Heart left ventricle (tissue), 16 donors: Measurements from ENCODE around the gene GABBR2. TPM values are rescaled to one million over a fixed set of nuclear protein-coding genes. Genes with fewer than 3 reads are reported as not detected.

ENCODE experiments used
- ATAC-seq, 4 donors: fragments of 200-7000 bp; cut with Tn5 transposase; one replicate each; pipeline ENCODE4 v1.9.1; 2020 to 2022; ENCODE audit warnings: moderate library complexity in 4 of 4, mild to moderate bottlenecking in 3 of 4, moderate number of reproducible peaks in 1 of 4
- DNase-seq, 5 donors: peaks; one replicate each; pipeline ENCODE4 v3.0.0-alpha.2; 2020
- H3K27ac ChIP-seq, 12 donors: fragments of 200-600 bp; sonication (generic) in 4 of 12; one replicate each; pipeline versions ENCODE4 v1.5.0 to v1.8.0; 2016 to 2022; ENCODE audit warnings: mild to moderate bottlenecking in 2 of 12
- H3K27me3 ChIP-seq, 9 donors: fragments of 200-600 bp; sonication (generic) in 2 of 9; one replicate each; pipeline versions ENCODE4 v1.5.1 to v1.8.0; 2016 to 2022; ENCODE audit warnings: mild to moderate bottlenecking in 3 of 9
- H3K36me3 ChIP-seq, 9 donors: fragments of 200-600 bp; sonication (generic) in 2 of 9; one replicate each; pipeline versions ENCODE4 v1.5.0 to v1.8.0; 2018 to 2022; ENCODE audit warnings: mild to moderate bottlenecking in 2 of 9
- H3K4me1 ChIP-seq, 12 donors: fragments of 200-600 bp; sonication (generic) in 4 of 12; one replicate each; pipeline versions ENCODE4 v1.5.0 to v1.8.0; 2016 to 2022; ENCODE audit warnings: mild to moderate bottlenecking in 3 of 12
- H3K4me3 ChIP-seq, 12 donors: fragments of 200-600 bp; sonication (generic) in 4 of 12; one replicate each; pipeline versions ENCODE4 v1.5.0 to v1.8.0; 2017 to 2022; ENCODE audit warnings: mild to moderate bottlenecking in 9 of 12, moderate library complexity in 4 of 12
- H3K9me3 ChIP-seq, 12 donors: fragments of 200-600 bp; sonication (generic) in 4 of 12; one replicate each; pipeline versions ENCODE4 v1.5.0 to v1.8.0; 2016 to 2022; ENCODE audit warnings: mild to moderate bottlenecking in 1 of 12
- POLR2A ChIP-seq, 2 donors: fragments of 450-650 bp; IDR thresholded peaks; one replicate each; pipeline ENCODE4 v1.6.1; 2017; ENCODE audit warnings: antibody characterized with exemption in 2 of 2, mild to moderate bottlenecking in 2 of 2, moderate library complexity in 2 of 2
- WGBS, 4 donors: extraction: QIAGEN DNeasy Blood & Tissue Kit in 2 of 4; methylation state at CpG; one replicate each; pipeline versions ENCODE4 v1.1.5 to v1.1.7; 2013 to 2018; 5-methylcytosine and 5-hydroxymethylcytosine counted together
- intact Hi-C, 10 donors: fragments of 100-400 bp; cut with DNase I; formaldehyde crosslinking; loops; one replicate each; pipeline versions ENCODE4 v1.11.1 to v1.14.2; 2022
- polyA plus RNA-seq, 2 donors: library from polyadenylated mRNA; stranded (reverse); fragments of 200-250 nt; gene quantifications; one replicate each; pipeline ENCODE4 v1.2.3, GENCODE V29; 2013
- total RNA-seq, 9 donors: library from RNA; depleted of rRNA in 2 of 9; stranded (reverse); fragments of >200 nt in 2 of 9; fragmentation: NEBNext Ultra II Directional in 3 of 9; extraction: Animal tissue kit (Norgen Biotek cat#: 25700) in 3 of 9; gene quantifications; one replicate each; pipeline versions ENCODE4 v1.1.0 to v1.2.4, GENCODE V29; 2016 to 2023
- TF ChIP-seq, protein P1 (sequence below), 12 donors: fragments of 200-600 bp; sonication (generic) in 4 of 12; IDR thresholded peaks; one replicate each; pipeline versions ENCODE4 v1.5.0 to v1.8.0; 2018 to 2022; ENCODE audit warnings: antibody characterized with exemption in 12 of 12, mild to moderate bottlenecking in 5 of 12
- donor health status: ischemic (EF 13 %, LVEDD 7.1; RV severe dilation, severe dysfunction).
- donor health status: healthy with polysubstance abuse.
- donor health status: DM: no; HTN: yes; CAD: no.
- donor health status: DM: no; HTN: no; CAD: no.
- donor health status: ischemic (EF 25% LVEDD 6.9; RV normal size, moderate dysfunction).
- donor health status: ischemic (EF 25% LVEDD 5.7; RV mildly dilated, moderate dysfunction).
- donor health status: healthy.
- donor health status: DM: yes; HTN: yes; CAD: no.
- donor health status: ischemic (EF 35%, LVEDD 5.7; RV mildly dilated, moderate dysfunction).
- donor health status: nonischemic (EF 11% LVEDD 7.7; RV severe dilation, severe dysfunction).
- donor health status: DM: yes; HTN: yes; CAD: no.
- donor health status: PGD.
- donor health status: ischemic (EF 29% LVEDD 5.4; RV normal size, mild dysfunction).
- donor health status: nonischemic (EF 23%, LVEDD 6.1; RV moderate dilation, normal function).

The GABBR2 gene
- total and polyA plus RNA-seq, 11 donors: 0.11 to 3.4 (median 0.58) TPM

DNA sequence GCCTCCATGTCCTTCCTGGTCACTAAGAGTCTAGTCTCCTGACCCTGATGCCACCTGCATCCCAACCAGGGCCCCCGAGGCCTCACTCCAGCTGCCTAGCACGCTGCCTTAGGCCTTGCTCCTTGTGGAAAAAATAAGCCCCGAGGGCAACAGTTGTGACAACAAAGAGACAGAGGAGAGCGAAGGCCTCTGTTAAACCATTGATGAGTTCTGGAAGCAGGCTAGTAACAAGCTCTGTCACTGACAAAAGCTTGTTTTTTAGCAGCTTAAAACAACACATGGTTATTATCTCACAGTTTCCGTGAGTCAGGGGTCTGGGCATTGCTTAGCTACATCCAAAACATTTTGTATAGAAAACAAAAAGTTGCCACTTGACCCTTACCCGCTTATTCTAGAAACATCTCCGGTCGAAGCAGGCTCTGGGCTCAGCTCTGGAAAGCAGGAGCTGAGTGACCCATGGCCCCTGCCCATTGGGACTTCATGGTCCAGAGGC, 405.1 kb downstream of the GABBR2 start:
- no peak overlapping the region for H3K27ac ChIP-seq
- H3K27me3 ChIP-seq: no peaks in the 10 kb centered on the region
- H3K9me3 ChIP-seq: no peaks in the 10 kb centered on the region
- no peaks in the 10 kb centered on the region for H3K36me3 ChIP-seq
- intact Hi-C loops: no loop called here
- no peak for ATAC-seq
- H3K4me1 ChIP-seq: peaks cover 0 to 21% (median 0%) of the 10 kb centered on the region in 12 donors
- H3K4me3 ChIP-seq: no peak overlapping the region
- TF ChIP-seq POLR2A (IDR thresholded peaks at IDR 0.05): no peak
- TF ChIP-seq, protein P1, sequence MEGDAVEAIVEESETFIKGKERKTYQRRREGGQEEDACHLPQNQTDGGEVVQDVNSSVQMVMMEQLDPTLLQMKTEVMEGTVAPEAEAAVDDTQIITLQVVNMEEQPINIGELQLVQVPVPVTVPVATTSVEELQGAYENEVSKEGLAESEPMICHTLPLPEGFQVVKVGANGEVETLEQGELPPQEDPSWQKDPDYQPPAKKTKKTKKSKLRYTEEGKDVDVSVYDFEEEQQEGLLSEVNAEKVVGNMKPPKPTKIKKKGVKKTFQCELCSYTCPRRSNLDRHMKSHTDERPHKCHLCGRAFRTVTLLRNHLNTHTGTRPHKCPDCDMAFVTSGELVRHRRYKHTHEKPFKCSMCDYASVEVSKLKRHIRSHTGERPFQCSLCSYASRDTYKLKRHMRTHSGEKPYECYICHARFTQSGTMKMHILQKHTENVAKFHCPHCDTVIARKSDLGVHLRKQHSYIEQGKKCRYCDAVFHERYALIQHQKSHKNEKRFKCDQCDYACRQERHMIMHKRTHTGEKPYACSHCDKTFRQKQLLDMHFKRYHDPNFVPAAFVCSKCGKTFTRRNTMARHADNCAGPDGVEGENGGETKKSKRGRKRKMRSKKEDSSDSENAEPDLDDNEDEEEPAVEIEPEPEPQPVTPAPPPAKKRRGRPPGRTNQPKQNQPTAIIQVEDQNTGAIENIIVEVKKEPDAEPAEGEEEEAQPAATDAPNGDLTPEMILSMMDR (IDR thresholded peaks at IDR 0.05): no peak
- no peak for DNase-seq
- 76 to 92% (median 83%) methylated on average over 8 of the region's 8 CpGs for WGBS, 4 donors

DNA sequence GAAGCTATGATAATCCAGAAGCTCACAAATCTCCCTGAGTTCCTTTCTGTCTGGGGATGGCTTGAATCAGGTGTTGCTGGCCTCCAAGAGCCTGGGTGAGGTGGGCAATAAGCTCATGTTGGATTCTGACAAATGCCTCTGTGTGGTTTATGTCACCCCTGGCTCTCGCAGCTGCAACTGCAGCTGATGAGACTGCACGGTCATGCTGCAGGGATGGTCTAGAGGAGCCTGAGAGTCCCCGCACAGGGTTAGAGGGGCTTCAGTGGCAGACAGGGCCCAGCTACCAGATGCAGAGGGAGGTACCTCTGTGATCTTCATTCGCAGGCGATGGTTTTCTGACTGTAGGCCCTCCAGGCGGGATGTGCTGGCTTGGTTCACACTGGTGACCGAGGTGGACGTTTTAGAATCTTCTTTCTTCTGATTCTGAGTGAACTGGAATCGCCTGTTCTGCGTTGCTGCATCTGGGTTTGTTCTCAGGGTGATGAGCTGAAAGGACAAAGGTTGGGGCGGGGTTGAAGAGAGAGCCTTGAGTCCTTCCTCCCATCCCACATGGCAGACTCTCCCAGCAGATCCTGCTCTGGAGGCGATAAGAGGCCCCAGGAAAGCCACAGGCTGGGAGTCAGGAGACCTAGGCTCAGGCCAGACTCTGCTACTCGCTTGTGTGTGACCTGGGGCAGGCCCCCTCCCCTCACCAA, 405.6 kb downstream of the GABBR2 start:
- DNase-seq: no peak
- Histone ChIP-seq H3K27ac (no peak overlapping the region), H3K36me3 (no peaks in the 10 kb centered on the region), H3K4me3 (no peak overlapping the region), H3K4me1 (peaks cover 0 to 21% (median 0%) of the 10 kb centered on the region in 12 donors), H3K27me3 (peaks cover 0 to 2% (median 0%) of the 10 kb centered on the region in 9 donors), H3K9me3 (no peaks in the 10 kb centered on the region)
- no peak for ATAC-seq
- WGBS, 4 donors: 91 to 95% (median 94%) methylated on average over 10 to 13 of the region's 13 CpGs
- TF ChIP-seq POLR2A (IDR thresholded peaks at IDR 0.05): no peak
- TF ChIP-seq, protein P1 (IDR thresholded peaks at IDR 0.05): no peak
- intact Hi-C loops: no loop called here

DNA sequence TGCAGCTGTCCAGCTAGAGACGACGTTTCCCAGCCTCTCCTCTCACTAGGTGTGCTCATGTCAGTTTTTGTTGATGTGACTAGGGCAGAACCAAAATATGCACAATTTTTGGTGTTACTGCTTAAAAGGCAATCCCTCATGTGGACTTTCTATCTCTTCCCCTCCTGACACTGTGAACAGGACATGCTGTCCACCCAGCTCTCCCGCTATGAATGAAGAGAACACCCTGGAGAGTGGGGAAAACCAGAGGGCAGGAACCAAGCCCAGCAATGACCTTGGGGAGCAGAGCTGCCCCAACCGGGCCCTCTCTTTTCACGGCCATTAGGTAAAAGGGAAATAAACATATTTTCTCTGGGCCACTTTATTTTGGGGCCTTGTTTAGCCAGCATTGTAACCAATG, 406.6 kb downstream of the GABBR2 start:
- no peaks in the 10 kb centered on the region for H3K36me3 ChIP-seq
- no peak overlapping the region for H3K27ac ChIP-seq
- H3K27me3 ChIP-seq: peaks cover 0 to 3% (median 0%) of the 10 kb centered on the region in 9 donors
- no peaks in the 10 kb centered on the region for H3K9me3 ChIP-seq
- no peak for TF ChIP-seq POLR2A (IDR thresholded peaks at IDR 0.05)
- TF ChIP-seq, protein P1 (IDR thresholded peaks at IDR 0.05): no peak
- 54 to 70% (median 63%) methylated on average over 5 of the region's 5 CpGs for WGBS, 4 donors
- peaks cover 0 to 21% (median 0%) of the 10 kb centered on the region in 12 donors for H3K4me1 ChIP-seq
- H3K4me3 ChIP-seq: no peak overlapping the region
- peak in 2 of 4 donors; percentile 16 to 24 for ATAC-seq
- DNase-seq: no peak
- intact Hi-C loops: no loop called here

DNA sequence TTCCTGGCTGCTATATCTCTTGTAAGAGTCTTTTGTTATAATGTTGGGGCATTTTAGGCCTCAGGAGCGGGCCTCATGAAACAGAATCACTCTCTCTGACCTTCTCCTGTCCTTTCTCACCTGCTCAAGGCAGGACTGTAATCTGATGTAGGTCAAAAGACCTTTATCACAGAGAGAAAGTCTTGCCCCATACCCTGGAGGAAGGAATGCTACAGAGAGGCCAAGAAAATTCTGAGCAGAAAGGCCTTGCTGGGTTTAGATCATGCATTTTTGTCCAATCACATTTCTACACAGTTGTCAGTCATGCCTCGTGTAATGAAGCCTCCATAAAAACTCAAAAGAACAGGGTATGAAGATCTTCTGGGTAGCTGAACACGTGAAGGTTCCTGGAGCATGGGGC, 408.1 kb downstream of the GABBR2 start:
- no peak for TF ChIP-seq POLR2A (IDR thresholded peaks at IDR 0.05)
- TF ChIP-seq, protein P1 (IDR thresholded peaks at IDR 0.05): no peak
- no peaks in the 10 kb centered on the region for H3K36me3 ChIP-seq
- peaks cover 0 to 14% (median 0%) of the 10 kb centered on the region in 12 donors for H3K4me1 ChIP-seq
- H3K4me3 ChIP-seq: no peak overlapping the region
- H3K27ac ChIP-seq: no peak overlapping the region
- WGBS, 4 donors: 88 to 94% (median 92%) methylated on average over 3 of the region's 3 CpGs
- ATAC-seq (no peak), DNase-seq (no peak)
- peaks cover 0 to 3% (median 0%) of the 10 kb centered on the region in 9 donors for H3K27me3 ChIP-seq
- H3K9me3 ChIP-seq: no peaks in the 10 kb centered on the region
- intact Hi-C loops: no loop called here
